Cerebellar nuclear complex (tissue), 1 donor: ENCODE data around the gene CSMD2.
"Not testable (repeated sequence)": the region's sequence is repeated elsewhere in the genome, so short reads cannot be mapped to it uniquely, and the experiment has no call there.

Experiments
- DNase-seq, 2 experiments: peaks; one replicate each; lab custom pipeline; 2025; lab: John Stamatoyannopoulos, UW

Gene CSMD2

GRCh38 chr1:34164771-34165391 is at the start of gene CSMD2:
TSS of gene CSMD2 (minus strand) at chr1:34165230. CDS start at chr1:34165097, 133 bp downstream.
- no peak for DNase-seq

GRCh38 chr1:34213956-34214355 is 48.9 kb upstream of the CSMD2 start:
- DNase-seq: no peak

- DNase-seq: no peak
These were observed 47.6 kb upstream of the CSMD2 start for GRCh38 chr1:34212673-34213072.

- no peak for DNase-seq
These were observed 34.9 kb upstream of the CSMD2 start for GRCh38 chr1:34199927-34200326.

GRCh38 chr1:34192621-34193020 is 27.6 kb upstream of the CSMD2 start:
- no peak for DNase-seq

- DNase-seq: no peak
These were observed 25.7 kb upstream of the CSMD2 start for GRCh38 chr1:34190692-34191091.

GRCh38 chr1:34188985-34189384 is 24.0 kb upstream of the CSMD2 start:
- DNase-seq: no peak

- DNase-seq: no peak
These were observed 23.4 kb upstream of the CSMD2 start for GRCh38 chr1:34188418-34188817.

GRCh38 chr1:34186741-34187494 is 21.9 kb upstream of the CSMD2 start:
- no peak for DNase-seq

- DNase-seq: not testable (repeated sequence)
These were observed 18.4 kb upstream of the CSMD2 start for GRCh38 chr1:34183381-34183780.

- no peak for DNase-seq
These were observed 13.0 kb upstream of the CSMD2 start for GRCh38 chr1:34178072-34178471.

- no peak for DNase-seq
These were observed 12.0 kb upstream of the CSMD2 start, which contains the start of gene C1orf94 for GRCh38 chr1:34176830-34177603. TSS of gene C1orf94 (plus strand) at chr1:34176907. CDS start at chr1:34177790, 883 bp downstream.

GRCh38 chr1:34175744-34176143 is 10.7 kb upstream of the CSMD2 start:
- DNase-seq: no peak

GRCh38 chr1:34167389-34167788 is 2.4 kb upstream of the CSMD2 start:
- no peak for DNase-seq

GRCh38 chr1:34166625-34167361 is 1.8 kb upstream of the CSMD2 start:
- DNase-seq: no peak

- DNase-seq: no peak
These were observed 1.2 kb upstream of the CSMD2 start for GRCh38 chr1:34166191-34166624.

GRCh38 chr1:34165422-34165921 is 442 bp upstream of the CSMD2 start:
- no peak for DNase-seq

GRCh38 chr1:34163792-34164731 is 968 bp downstream of the CSMD2 start:
- DNase-seq: no peak

- peak in 1 of 2 experiments; percentile 11 for DNase-seq
These were observed 1.9 kb downstream of the CSMD2 start for GRCh38 chr1:34162852-34163766.
